B cell (primary cell): ENCODE data around the gene TRANK1. TPM values are rescaled to one million over a fixed set of nuclear protein-coding genes. Genes with fewer than 3 reads are reported as not detected.

Source experiments
- ATAC-seq: fragments of 200-7000 bp; cut with Tn5 transposase; one replicate; pipeline ENCODE4 v1.10.0; 2021; ENCODE audit warnings: low read depth, mild to moderate bottlenecking, moderate number of reproducible peaks, moderate library complexity
- CTCF ChIA-PET: fragments of 350-600 bp; sonication (Branson Sonifier 250); formaldehyde crosslinking; loops from one replicate; lab custom pipeline; 2021; ENCODE audit warnings: antibody characterized with exemption, inconsistent platforms; lab: Charles Lee
- POLR2A ChIA-PET: fragments of 350-600 bp; sonication (Branson Sonifier 250); formaldehyde crosslinking; loops from one replicate; lab custom pipeline; 2021; ENCODE audit warnings: antibody characterized with exemption; lab: Charles Lee
- DNase-seq: peaks from one replicate; pipeline ENCODE4 v3.0.0; 2013
- H2AFZ ChIP-seq: 2 replicates; pipeline ENCODE4 v1.6.1; 2012; ENCODE audit warnings: mild to moderate bottlenecking, low read depth, low read length; ENCODE audit not compliant: insufficient read depth, poor library complexity, severe bottlenecking
- H3K27ac ChIP-seq, 2 donors: 1 replicate in 1 of 2; 2 replicates in 1 of 2; pipeline ENCODE4 v1.5.1; 2012 to 2013; ENCODE audit warnings: low read length in 2 of 2, mild to moderate bottlenecking in 2 of 2, moderate library complexity in 1 of 2
- H3K27me3 ChIP-seq, 4 experiments: fragments of 200-600 bp in 1 of 4; sonication (generic) in 1 of 4; replicated peaks in 1 of 4; 1 replicate in 2 of 4; 2 replicates in 2 of 4; pipeline versions ENCODE4 v1.6.1 to v1.7.0; 2013 to 2016; ENCODE audit warnings: low read length in 3 of 4, mild to moderate bottlenecking in 2 of 4, mixed read lengths in 1 of 4, moderate library complexity in 1 of 4; ENCODE audit not compliant: insufficient read depth in 4 of 4, control insufficient read depth in 3 of 4; ENCODE audit errors: control extremely low read depth in 1 of 4
- H3K36me3 ChIP-seq, 2 experiments: replicated peaks in 1 of 2; 1 replicate in 1 of 2; 2 replicates in 1 of 2; pipeline versions ENCODE4 v1.6.1 to v1.7.1; 2013; ENCODE audit warnings: low read length in 1 of 2; ENCODE audit not compliant: insufficient read depth in 2 of 2, control insufficient read depth in 1 of 2; ENCODE audit errors: control extremely low read depth in 1 of 2, extremely low read depth in 1 of 2
- H3K4me1 ChIP-seq, 2 donors: fragments of 200-600 bp in 1 of 2; sonication (generic) in 1 of 2; 1 replicate in 1 of 2; 2 replicates in 1 of 2; pipeline versions ENCODE4 v1.5.1 to v1.6.1; 2013 to 2017; ENCODE audit warnings: low read length in 2 of 2; ENCODE audit not compliant: control insufficient read depth in 2 of 2, insufficient read depth in 2 of 2
- H3K4me2 ChIP-seq: replicated peaks from 2 replicates; pipeline ENCODE3; 2012; ENCODE audit warnings: mild to moderate bottlenecking, low read depth, low read length; ENCODE audit not compliant: poor library complexity, severe bottlenecking
- H3K4me3 ChIP-seq, 5 experiments: fragments of 200-600 bp in 1 of 5; sonication (generic) in 1 of 5; 1 replicate in 3 of 5; 2 replicates in 2 of 5; pipeline versions ENCODE4 v1.5.1 to v1.7.0; 2011 to 2016; ENCODE audit warnings: low read length in 4 of 5, mild to moderate bottlenecking in 4 of 5, low read depth in 2 of 5, control low read depth in 1 of 5, moderate library complexity in 1 of 5; ENCODE audit not compliant: insufficient read depth in 1 of 5; ENCODE audit errors: control extremely low read depth in 1 of 5, extremely low read depth in 1 of 5
- H3K79me2 ChIP-seq: fragments of 200-600 bp; sonication (generic); one replicate; pipeline ENCODE4 v1.6.0; 2016; ENCODE audit warnings: low read length; ENCODE audit not compliant: control insufficient read depth, insufficient read depth
- H3K9ac ChIP-seq: fragments of 200-600 bp; sonication (generic); 2 replicates; pipeline ENCODE4 v1.6.1; 2017; ENCODE audit warnings: mild to moderate bottlenecking, low read length, moderate library complexity
- H3K9me3 ChIP-seq, 3 donors: one replicate each; pipeline versions ENCODE4 v1.6.1 to v1.7.1; 2013; ENCODE audit warnings: low read length in 2 of 3; ENCODE audit not compliant: control insufficient read depth in 2 of 3, insufficient read depth in 1 of 3; ENCODE audit errors: control extremely low read depth in 1 of 3
- H4K20me1 ChIP-seq: 2 replicates; pipeline ENCODE4 v1.6.0; 2012; ENCODE audit warnings: mild to moderate bottlenecking, low read length; ENCODE audit not compliant: insufficient read depth, control insufficient read depth, poor library complexity, severe bottlenecking
- H3K27ac Mint-ChIP-seq: one replicate; pipeline ENCODE4 v1.8.0; 2021; ENCODE audit warnings: mixed read lengths
- H3K27me3 Mint-ChIP-seq: one replicate; pipeline ENCODE4 v1.8.0; 2021; ENCODE audit warnings: mixed read lengths
- H3K4me1 Mint-ChIP-seq: one replicate; pipeline ENCODE4 v1.8.0; 2021; ENCODE audit warnings: mixed read lengths
- H3K4me3 Mint-ChIP-seq: one replicate; pipeline ENCODE4 v1.8.0; 2021; ENCODE audit warnings: mixed read lengths
- H3K9me3 Mint-ChIP-seq: one replicate; pipeline ENCODE4 v1.8.0; 2022; ENCODE audit warnings: mixed read lengths; ENCODE audit not compliant: insufficient read depth
- WGBS: methylation state at CpG from one replicate; pipeline ENCODE4 v1.1.5; 2013; ENCODE audit warnings: missing lambda C conversion rate; ENCODE audit not compliant: insufficient coverage; 5-methylcytosine and 5-hydroxymethylcytosine counted together
- intact Hi-C: fragments of 100-400 bp; cut with micrococcal nuclease; formaldehyde crosslinking; loops from one replicate; pipeline ENCODE4 v1.10.0; 2022
- polyA minus RNA-seq: library from RNA; depleted of rRNA, polyadenylated mRNA; stranded (reverse); fragments of >200 nt; gene quantifications from 2 replicates; pipeline ENCODE4 v1.2.3, GENCODE V29; 2012
- polyA plus RNA-seq: library from polyadenylated mRNA; depleted of rRNA; stranded (reverse); fragments of >200 nt; gene quantifications from 2 replicates; pipeline ENCODE4 v1.2.3, GENCODE V29; 2012
- total RNA-seq, 2 donors: library from RNA; stranded (reverse); fragments of 120-200 nt in 1 of 2; gene quantifications; 1 replicate in 1 of 2; 2 replicates in 1 of 2; pipeline versions ENCODE4 v1.2.3 to v1.2.4, GENCODE V29; 2013 to 2022
- TF ChIP-seq, protein P1 (sequence below): fragments of 200-600 bp; IDR thresholded peaks from one replicate; pipeline ENCODE4 v1.8.0; 2022; ENCODE audit warnings: antibody characterized with exemption, mild to moderate bottlenecking

The TRANK1 gene
- total RNA-seq (147 and 175 TPM in 2 replicates), polyA plus RNA-seq (20.8 and 31.5 TPM in 2 replicates), polyA minus RNA-seq (43.0 and 64.6 TPM in 2 replicates)
- 52.8 TPM for total RNA-seq (2013)

GRCh38 chr3:36944641-36945270, at the start of gene TRANK1:
Gene TRANK1 (minus strand): TSS chr3:36945054. CDS start chr3:36944809, 245 bp downstream.
- H3K9me3 Mint-ChIP-seq: peaks cover 2% of the 10 kb centered on the region
- H3K9ac ChIP-seq: peak within 1 kb of the TSS; percentile 93
- peaks cover 16% of the 10 kb centered on the region for H3K4me1 Mint-ChIP-seq
- peaks cover 0 to 18% (median 11%) of the 10 kb centered on the region in 3 donors for H3K9me3 ChIP-seq
- intact Hi-C loops: loop anchor here (1.0 to 2.0 kb wide), 5 partner anchors 14 to 51 kb away; no protein-coding TSS in a partner anchor
- no peaks in the 10 kb centered on the region for H4K20me1 ChIP-seq
- peak; percentile 87 for ATAC-seq
- DNase-seq: peak; percentile 86
- CTCF ChIA-PET: interaction anchor here (0.9 to 4.4 kb wide), 15 partner anchors 9 to 76 kb away, joined by 3 to 42 read pairs (median 4); no protein-coding TSS in a partner anchor
- H3K4me2 ChIP-seq: peak within 1 kb of the TSS; percentile 99
- peaks cover 6 to 14% of the 10 kb centered on the region in 2 donors for H3K4me1 ChIP-seq
- H3K27ac ChIP-seq: peak within 1 kb of the TSS in 1 of 2 donors; percentile 76
- H3K27me3 Mint-ChIP-seq: no peaks in the 10 kb centered on the region
- peak within 1 kb of the TSS; percentile 97 for H2AFZ ChIP-seq
- H3K4me3 ChIP-seq: peak within 1 kb of the TSS; percentile 73 to 79 (median 76)
- peaks cover 30% of the 10 kb centered on the region for H3K79me2 ChIP-seq
- WGBS: under 1% methylated on average over 68 of the region's 68 CpGs
- no peaks in the 10 kb centered on the region for H3K27me3 ChIP-seq
- H3K4me3 Mint-ChIP-seq: peak within 1 kb of the TSS; percentile 92
- H3K27ac Mint-ChIP-seq: peak within 1 kb of the TSS; percentile 92
- POLR2A ChIA-PET: interaction anchor here (0.7 to 2.2 kb wide), 12 partner anchors 10 to 53 kb away, joined by 3 to 14 read pairs (median 3); partner anchors contain the start of genes EPM2AIP1 and MLH1
- H3K36me3 ChIP-seq: no peaks in the 10 kb centered on the region
- TF ChIP-seq, protein P1, sequence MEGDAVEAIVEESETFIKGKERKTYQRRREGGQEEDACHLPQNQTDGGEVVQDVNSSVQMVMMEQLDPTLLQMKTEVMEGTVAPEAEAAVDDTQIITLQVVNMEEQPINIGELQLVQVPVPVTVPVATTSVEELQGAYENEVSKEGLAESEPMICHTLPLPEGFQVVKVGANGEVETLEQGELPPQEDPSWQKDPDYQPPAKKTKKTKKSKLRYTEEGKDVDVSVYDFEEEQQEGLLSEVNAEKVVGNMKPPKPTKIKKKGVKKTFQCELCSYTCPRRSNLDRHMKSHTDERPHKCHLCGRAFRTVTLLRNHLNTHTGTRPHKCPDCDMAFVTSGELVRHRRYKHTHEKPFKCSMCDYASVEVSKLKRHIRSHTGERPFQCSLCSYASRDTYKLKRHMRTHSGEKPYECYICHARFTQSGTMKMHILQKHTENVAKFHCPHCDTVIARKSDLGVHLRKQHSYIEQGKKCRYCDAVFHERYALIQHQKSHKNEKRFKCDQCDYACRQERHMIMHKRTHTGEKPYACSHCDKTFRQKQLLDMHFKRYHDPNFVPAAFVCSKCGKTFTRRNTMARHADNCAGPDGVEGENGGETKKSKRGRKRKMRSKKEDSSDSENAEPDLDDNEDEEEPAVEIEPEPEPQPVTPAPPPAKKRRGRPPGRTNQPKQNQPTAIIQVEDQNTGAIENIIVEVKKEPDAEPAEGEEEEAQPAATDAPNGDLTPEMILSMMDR: no peak
